COR-L47 (cell line): Measurements from ENCODE around the gene TREX2.

ENCODE experiments used
- DNase-seq: peaks from one replicate; lab custom pipeline; 2025; lab: John Stamatoyannopoulos, UW

The TREX2 gene, protein sequence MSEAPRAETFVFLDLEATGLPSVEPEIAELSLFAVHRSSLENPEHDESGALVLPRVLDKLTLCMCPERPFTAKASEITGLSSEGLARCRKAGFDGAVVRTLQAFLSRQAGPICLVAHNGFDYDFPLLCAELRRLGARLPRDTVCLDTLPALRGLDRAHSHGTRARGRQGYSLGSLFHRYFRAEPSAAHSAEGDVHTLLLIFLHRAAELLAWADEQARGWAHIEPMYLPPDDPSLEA

DNA sequence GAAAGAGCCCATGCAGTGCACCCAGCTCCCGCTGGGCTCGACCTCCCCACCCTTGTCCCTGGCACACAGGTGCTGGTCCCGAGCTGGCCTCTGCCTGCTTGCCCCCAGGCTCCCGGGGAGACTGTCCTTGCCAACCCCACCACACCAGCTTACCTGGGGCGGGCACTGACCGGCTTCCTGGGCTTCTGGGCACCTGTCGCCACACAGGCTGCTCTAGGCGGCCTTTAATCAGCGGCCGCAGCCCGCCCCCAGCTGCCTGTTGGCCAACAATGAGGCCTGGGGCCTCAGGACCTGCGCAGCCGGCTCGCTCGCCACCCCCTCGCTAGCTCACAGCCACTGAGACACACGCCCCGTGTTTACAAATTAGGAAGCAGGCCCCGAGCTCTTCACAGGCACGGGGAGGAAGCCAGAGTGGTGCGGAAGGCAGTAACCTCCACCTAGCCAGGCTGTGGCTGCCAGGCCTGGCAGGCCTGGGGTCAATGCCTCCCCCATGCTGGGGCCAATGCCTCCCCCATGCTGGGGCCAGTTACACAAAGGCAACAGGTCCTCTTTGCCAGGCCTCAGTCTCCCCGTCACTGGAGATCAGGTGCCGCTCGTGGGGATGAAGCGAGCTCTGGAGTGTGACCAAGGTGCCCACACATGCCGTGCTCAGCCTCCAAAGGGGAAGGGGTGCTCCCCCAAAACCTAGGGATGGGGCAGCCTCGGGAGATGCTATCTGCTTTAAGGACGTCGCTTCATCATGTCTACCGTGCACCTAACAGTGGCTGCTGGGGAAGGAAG lies at the start of gene TREX2:
Gene TREX2 (minus strand): TSS at position 201 of the 780 bp plus-strand sequence. CDS start 626 bp downstream, outside the sequence.
- DNase-seq = no peak

DNA sequence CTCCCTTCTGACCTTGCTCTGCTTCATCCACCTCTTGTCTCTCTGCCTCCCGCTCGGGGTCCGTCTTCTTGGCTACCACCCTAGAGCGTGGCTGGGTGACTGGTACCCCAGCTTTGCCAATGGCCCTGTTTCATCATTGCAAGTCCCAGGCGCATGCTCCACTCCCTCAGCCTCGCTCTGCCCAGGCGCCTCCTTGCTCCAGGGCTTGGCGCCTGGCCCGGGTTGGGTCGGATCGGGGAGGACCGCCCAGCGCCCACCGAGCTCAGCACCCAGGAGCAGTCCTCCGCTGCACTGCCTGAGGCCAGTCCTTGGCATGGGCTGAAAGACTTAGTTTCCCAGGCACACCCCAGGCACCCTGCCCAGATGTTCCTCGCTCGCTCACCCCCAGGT lies 49.5 kb upstream of the TREX2 start:
- DNase-seq = no peak

DNA sequence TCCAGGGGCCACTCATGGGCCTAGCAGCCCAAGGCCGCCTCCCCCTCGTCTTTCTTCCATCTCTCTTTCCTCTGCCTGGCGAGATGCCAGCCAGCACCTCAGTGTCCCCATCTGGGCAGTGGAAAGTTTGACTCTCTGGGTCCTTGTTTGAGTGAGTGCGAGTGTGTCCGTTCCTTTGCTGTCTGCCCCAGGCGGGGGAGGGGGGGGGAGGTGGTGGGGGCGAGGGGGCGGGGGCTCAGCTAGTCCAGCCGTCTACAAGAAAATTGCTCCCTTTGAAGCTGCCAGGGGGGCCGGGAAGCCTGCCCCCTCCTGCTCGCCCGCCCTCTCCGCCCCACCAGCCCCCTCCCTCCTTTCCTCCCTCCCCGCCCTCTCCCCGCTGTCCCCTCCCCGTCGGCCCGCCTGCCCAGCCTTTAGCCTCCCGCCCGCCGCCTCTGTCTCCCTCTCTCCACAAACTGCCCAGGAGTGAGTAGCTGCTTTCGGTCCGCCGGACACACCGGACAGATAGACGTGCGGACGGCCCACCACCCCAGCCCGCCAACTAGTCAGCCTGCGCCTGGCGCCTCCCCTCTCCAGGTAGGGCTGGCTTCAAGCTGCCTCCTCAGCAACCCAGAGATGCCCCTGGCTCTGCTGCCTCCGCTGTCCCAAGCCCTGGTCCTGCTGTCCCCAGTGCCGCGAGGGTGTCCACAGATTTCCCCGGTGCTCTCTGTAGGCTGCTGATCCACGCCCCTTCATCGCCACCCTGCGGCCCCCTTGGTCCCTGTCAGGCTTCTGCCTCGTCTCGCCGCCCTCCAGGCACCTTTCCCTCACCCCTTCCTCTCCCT lies 48.9 kb upstream of the TREX2 start, which contains the start of gene BGN:
Gene BGN (plus strand): TSS at position 440 of the 821 bp plus-strand sequence. CDS start 9,652 bp downstream, outside the sequence.
- DNase-seq = peak; percentile 24

DNA sequence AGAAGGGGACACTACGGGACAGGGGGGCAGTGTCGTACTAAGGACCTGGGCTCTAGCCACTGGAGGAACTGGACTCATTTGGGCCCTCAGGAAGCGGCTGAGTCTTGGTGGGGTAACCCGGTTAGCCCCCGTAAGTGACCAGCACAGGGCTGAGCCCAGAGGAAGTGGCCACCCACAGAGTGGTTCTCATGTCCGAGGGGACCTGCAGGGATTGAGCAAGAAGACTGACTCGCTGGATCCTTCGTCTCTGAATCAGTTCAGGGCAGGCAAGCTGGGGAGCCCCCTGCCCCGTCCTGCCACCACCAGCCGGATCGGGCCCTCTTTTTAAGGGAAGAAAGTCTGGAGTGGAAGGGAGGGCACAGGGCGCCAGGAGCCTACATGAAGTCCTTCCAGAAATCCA lies 48.2 kb upstream of the TREX2 start:
- no peak for DNase-seq

DNA sequence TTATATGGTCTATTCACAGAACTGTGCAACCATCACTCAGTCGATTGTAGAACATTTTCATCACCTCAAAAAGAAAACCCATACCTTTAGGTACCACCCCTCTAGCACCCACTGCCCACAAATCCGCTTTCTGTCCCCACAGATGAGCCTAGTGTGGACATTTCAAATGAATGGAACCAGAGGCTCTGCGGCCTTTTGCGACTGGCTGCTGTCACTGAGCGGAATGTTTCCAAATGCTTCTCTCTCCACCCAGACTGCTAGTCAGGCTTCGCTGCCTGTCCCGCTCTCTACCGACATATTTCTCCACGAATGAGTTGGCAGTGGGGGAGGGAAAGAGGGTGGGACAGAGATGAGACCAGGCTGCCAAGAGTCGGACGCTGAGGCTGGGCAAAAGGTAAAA lies 47.2 kb upstream of the TREX2 start:
- no peak for DNase-seq

DNA sequence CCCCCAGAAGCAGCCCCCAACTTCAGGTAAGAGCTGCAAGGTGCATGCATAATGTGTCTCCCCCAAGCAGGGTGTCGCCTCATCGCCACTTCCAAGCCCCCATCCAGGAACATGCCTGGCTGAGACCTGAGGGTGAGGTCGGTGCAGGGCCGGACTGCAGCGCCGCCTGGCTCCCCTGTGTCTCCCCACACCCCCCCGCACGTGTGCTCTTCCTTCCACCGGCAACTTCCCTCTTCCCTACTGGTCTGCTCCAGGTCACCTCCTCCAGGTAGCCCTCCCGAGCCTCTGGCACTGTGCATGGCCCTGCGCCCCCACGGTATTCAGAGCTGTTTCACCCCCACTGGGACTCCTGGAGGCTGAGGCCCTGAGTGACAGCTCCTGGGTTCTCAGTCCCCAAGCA lies 46.7 kb upstream of the TREX2 start:
- no peak for DNase-seq

DNA sequence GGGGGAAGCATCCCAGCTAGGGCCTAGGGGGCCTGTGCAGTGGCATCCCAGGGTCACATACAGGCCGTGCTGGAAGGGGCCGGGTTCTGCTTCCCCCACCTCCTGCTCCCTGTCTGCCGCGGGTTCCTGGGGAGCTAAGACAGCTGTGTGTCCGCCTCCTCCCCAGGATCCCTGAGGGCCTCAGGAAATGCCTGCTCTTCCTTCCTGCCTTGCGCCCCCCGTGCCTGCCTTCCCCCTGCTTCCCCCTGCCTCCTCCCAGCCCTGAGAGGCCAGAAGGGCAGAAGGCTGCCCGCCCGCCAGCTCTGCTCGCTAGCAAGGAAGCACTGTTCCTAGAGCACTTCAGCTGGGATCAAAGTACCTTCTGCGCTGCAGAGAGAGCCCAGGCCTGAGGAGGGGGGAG lies 46.1 kb upstream of the TREX2 start:
- DNase-seq = no peak

DNA sequence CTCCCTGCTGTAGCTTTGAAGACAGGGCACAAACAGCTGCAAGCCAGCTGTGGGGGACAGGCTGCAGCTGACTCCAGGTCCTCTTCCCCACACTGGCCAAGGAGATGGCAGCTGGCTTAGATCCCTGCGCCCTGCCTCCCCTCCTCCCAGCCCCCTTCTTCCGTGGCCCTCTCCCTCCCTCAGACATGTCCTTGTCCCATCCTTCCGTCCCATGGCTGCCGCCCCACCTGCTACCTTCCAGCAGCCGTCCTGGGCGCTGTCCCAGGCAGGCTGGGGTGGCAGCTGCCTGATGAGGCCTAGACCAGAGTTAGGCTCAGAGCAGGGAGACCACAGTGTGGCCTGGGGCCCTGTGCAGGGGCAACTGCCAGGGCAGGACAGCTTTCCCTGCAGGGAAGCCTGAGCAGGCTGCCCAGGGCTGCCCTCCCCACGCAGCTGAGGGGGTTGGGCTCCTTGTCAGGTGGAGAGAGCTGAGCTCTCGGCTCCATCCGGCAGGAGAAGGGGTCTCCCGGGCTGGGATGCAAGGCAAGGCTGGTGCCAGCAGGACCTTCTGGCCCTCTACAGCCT lies 45.6 kb upstream of the TREX2 start:
- no peak for DNase-seq

DNA sequence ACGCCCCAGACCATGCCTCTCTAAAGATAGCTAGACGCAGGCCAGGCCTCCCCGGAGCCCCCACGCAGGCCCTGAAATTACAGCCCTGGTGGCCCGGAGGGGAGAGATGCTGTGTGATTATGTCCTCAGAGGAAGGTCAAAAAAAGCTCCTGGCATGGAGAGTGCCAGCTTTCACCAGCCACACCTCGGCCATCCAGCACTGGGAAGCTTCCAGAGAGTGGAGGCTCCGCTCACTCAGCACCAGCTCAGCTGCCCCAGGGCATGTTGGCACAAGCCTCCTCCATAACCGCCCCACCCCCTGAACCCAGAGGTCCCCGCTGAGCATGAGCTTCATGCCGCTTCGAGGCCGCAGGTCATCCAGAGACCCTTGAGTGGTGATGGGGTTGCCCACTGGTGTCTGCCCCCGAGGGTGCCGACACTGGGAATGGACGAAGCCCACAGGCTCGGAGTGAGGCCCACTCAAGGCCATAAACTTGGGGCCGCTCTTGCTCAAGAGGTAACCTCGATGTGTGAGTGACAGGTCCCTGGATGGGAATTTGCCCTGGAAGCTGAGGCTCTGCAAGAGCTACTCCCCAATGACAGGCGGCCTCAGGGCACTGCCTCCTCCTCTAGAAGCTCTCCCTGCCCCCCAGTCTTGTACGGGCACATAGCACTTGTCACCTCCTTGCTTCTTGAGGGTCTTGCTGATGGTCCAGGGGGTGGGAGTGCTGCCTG lies 44.5 kb upstream of the TREX2 start:
- no peak for DNase-seq

DNA sequence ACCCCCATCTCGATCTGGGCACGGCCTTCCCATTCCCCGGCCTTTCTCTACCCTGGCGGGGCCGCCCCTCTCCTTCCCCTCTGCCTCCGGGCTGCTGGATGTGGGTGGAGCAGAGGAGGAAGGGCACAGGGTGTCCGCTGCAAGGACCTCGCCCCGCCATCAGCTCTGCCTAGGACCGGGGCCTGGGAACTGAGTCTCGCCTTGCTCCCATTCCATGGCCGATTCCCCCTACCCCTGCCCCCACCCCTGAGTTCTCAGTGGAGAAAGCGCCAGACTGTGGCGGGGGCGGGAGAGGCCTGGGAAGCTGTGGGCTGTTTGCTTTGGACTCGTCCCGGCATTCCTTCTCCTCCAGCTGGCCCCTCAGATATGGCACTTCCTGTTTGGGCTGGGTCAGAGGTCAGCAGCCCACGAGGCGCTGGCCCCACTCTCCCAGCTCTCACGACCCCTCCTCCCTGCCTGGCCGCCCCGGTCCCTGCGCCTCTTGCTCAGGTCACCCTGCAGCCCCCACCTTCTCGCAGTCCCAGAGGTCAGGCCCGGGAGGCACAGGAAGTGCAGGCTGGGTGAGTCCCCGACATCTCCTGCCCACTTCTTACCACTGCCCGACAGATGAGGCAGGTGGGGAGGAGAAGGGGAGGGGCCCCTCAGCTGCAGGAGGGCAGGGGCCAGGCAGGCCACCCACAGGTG lies 42.5 kb upstream of the TREX2 start:
- DNase-seq = no peak

DNA sequence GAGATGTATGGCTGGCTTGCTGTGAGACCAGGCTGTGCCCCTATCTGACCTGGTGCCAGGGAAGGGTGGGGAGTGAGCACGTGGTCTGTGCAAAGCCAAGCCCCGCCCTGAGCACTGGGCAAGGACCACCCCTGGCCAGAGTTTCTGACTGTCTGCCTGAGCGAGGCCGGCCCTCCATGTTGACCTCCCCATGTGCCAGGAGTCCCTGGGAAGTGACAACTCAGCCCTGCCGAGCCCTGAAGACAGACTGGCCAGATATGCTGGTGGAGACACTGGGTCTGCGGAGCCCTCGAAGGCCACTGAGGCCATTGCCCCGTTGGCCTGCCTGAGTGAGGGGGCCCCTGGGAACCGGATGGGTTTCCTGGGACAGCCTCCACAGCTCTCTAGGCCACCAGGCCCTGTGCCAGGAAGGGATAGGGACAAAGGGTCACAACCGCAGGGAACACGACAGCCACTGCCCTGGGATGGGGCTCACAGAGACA lies 41.8 kb upstream of the TREX2 start:
- no peak for DNase-seq

DNA sequence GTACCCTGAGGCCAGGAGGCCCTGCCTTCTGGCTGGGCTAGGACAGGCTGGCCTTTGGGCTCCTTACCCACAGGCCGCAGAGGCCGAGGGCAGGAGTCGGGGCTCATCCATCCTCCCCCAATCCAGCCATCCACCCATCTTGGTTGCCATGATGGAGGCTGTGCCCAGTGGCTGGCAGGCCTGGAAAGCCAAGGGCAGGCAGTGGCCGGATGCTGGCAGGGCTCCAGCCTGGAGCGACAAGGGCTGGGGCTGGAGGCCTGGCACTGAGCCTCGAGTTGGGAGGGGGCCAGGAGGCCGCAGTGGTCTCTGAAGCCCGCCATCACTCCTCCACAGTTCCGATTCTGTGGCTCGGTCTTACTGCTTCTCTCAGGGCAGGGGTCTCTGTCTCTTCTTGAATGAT lies 40.3 kb upstream of the TREX2 start:
- DNase-seq = no peak

DNA sequence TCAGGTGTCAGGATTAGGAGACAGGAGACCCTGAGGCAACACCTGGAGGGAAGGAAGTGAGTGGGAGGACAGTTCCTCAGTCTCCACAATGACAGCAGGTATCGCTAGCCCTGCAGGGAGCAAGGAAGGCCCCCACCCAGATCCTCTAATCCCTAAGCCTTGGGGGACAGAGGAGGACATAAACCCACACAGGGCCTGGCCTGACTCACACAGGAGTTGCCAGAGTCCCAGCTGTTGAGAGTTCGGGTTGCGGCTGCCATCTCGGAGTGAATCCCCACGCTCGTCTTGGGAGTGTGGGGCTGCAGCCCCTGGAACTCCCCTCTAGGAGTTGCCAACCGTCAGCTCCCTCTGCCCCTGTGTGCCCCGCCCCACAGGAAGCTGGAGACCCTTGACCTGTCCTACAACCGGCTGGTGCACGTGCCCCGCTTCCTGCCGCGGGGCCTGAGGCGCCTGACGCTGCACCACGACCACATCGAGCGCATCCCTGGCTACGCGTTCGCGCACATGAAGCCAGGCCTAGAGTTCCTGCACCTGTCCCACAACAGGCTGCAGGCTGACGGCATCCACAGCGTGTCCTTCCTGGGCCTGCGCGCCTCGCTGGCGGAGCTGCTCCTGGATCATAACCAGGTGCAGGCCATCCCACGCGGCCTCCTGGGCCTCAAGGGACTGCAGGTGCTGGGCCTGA lies 39.7 kb upstream of the TREX2 start:
- DNase-seq = no peak

DNA sequence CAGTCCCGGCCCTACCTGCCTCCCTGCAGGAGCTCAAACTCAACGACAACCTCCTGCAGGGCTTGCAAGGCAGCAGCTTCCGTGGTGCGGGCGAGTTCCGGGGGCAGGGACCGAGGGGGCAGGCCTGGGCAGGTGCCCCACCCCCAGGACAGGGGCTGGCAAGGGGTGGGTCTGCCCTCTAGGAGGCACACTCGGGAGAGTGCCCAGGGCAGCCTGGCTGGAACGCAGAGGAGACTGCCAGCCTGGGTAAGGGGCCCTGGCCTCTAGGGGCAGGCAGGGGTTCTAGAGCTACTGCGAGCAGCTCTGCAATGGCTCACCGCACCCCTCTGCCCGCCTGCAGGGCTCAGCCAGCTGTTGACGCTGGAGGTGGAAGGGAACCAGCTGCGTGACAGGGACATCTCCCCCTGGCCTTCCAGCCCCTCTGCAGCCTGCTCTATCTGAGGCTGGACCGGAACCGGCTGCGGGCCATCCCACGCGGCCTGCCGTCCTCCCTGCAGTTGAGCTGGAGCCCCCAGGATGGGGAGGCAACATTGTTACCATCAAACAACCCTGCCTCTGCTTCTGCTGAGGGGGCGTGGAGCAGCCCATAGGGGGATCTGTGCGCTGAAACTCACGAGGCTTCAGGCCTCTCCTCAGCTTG lies 36.6 kb upstream of the TREX2 start:
- no peak for DNase-seq

DNA sequence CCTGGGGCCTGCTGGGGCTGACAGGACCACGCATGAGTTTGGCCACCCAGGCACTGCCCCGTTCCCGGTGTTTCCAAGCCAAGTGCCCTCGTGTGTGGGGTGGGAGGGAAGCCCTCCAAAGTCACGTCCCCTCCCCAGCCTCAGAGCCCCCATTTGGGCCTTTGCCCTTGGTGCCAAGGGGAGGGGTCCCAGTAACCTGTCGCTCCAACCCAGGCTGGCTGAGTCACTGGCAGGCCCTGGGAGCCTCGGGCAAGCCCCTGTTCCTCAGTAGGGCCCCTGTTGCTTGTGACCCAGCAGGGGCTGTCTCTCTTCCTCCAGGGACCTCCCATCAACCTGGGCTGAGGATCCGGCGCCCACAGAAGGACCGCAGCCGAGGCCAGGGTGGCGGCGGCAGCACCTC lies 35.2 kb upstream of the TREX2 start:
- no peak for DNase-seq

DNA sequence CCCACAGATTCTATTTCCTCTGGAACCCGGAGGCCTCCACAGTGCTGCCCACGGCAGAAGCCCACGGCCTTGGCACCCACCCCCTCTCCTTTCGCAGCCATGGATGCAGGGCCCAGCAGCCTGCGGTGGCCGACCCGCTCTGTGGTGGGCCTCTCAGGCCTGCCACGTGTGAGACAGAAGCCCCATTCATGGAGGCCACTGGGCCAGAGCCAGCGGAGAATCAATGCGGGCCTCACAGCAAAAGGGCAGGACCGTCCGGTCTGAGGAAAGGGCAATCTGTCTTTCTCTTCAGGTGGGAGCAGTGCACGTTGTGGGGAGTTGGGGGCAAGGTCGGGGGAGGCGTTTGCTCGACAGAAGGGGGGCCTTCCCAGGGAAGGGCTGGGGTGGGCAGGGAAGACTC lies 32.9 kb upstream of the TREX2 start:
- DNase-seq = no peak

DNA sequence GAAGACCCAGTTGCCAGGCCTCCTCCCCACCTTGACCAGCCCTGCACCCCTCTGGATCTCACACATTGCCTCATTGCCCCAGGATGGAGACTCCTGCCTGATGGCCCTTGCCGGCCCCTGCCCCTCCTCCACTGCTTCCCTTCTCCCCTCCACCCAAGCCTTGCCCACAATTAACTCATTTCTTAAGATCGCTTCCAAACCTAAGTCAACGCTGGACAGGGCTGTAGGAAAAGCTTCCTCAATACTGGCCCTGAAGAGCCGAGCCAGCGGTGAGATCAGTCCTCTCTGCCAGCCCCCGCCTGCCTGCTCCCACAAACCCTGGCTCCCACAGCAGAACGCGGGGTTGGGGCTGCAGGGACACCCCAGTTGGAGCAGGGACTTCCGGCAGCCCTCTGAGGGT lies 32.0 kb upstream of the TREX2 start:
- DNase-seq = no peak

DNA sequence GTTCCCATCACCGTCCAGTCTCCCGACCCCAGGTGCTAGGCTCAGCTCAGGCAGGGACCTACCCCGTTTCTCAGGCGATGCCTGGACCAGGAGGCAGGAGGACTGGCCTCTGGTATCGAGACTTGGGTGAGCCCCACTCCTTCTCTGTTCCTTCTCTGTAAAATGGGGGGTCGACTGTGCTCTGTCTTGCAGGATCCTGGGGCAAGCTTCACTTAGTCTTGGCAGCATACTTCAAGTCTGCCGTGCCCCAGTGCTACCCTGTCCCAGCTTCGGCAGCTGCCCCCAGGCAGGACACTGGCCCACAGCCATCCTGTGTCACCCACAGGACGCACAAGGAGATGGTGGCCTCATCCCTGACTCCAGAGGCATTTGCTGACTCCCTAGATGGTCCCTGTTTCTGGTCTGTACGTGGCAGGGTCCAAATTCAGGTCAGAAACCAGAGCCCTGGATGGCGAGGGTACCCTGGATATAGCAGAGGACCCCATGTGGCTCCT lies 31.6 kb upstream of the TREX2 start:
- no peak for DNase-seq

DNA sequence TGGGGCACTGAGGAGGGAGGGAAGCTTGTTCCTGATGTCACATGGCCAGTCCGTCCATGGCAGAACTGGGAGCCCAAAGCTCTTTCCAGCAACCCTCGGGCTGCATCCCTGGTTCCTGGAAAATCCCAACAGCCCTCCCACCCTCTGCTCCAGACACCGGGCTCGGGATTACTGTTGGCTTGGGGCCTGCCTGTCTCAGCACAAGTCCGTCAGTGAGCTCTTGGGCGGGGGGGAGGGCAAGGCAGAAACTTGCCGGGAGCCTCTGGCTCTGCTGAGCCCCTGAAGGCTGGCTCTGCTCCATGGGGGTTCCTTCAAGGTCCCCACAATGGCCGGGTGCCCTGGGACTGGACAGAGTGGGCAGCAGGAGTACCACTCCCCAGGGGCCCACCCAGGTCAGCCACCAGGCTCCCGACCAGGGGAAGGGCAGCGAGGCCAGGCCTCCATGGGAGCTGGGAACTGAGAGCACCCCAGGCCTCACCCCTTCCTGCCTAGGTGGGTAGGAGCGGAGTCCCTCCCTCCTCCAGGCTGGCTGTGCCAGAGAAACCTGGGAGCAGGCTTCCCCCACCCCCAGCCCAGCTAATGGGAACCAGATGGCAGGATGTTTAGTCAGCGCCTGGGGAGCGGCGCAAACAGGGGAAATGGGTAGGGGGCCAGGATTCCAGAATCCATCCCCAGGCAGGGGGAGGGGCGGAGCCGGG lies 31.0 kb upstream of the TREX2 start:
- peak; percentile 40 for DNase-seq
